HG03520 (cell line): ENCODE results near the gene UBXN7.
"Not testable (repeated sequence)": the region's sequence is repeated elsewhere in the genome, so short reads cannot be mapped to it uniquely, and the experiment has no call there.

ENCODE experiments used
- ATAC-seq: cut with Tn5 transposase; IDR thresholded peaks from one replicate; pipeline ENCODE4 v1.9.1; 2021; ENCODE audit warnings: mild to moderate bottlenecking, moderate library complexity; ENCODE audit not compliant: unreplicated experiment

Gene UBXN7, protein sequence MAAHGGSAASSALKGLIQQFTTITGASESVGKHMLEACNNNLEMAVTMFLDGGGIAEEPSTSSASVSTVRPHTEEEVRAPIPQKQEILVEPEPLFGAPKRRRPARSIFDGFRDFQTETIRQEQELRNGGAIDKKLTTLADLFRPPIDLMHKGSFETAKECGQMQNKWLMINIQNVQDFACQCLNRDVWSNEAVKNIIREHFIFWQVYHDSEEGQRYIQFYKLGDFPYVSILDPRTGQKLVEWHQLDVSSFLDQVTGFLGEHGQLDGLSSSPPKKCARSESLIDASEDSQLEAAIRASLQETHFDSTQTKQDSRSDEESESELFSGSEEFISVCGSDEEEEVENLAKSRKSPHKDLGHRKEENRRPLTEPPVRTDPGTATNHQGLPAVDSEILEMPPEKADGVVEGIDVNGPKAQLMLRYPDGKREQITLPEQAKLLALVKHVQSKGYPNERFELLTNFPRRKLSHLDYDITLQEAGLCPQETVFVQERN

DNA sequence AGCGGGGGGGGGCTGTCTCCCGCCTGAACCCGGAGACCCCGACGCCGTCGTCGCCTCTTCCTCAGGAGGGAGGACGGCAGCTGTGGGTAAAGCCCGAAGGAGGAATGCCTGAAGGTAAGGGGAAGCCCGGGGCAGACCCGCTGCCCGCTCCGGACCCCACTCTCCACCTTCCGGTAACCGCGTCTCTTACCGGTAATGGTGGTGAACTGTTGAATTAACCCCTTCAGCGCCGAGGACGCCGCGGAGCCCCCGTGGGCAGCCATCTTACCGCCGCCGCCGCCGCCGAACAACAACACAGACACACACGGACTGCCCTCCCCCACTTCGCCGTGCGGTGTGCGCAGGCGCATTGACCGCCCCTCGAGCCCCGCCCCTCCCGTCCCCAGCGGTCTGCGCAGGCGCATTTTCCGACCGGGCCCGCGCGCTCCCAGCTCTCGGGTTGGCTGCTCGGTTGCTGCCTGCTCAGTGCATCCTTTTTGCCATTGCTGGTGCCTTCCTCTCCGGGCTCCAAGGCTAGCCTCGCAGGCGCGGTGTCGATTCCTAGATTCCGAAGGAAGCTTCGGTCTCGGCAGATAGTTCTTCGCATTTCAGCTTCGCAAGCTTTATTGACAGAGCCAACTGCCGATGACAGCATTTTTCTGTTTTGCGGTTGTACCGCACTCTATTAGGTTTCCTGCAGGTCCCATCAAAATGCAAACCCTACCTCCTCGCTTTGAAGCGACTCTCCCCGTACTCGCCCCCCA is at the start of gene UBXN7:
TSS of gene UBXN7 (minus strand) at position 291 of the 743 bp plus-strand sequence. CDS start at position 263, 28 bp downstream.
- peak; percentile 72 for ATAC-seq

DNA sequence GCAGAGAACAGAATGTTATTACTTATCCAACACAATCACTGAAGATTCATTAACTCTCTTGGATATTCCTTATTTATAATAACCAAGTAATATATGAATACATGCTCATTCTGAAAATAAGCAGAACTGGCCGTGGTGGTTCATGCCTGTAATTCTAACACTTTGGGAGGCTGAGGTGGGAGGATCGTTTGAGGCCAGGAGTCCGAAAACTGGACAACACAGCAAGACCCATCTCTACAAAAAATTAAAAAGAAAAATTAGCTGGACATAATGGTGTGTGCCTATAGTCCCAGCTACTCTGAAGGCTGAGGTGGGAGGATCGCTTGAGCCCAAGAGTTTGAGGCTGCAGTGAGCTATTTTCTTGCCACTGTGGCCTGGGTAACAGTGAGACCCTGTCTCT is 45.5 kb upstream of the UBXN7 start:
- ATAC-seq: no peak

DNA sequence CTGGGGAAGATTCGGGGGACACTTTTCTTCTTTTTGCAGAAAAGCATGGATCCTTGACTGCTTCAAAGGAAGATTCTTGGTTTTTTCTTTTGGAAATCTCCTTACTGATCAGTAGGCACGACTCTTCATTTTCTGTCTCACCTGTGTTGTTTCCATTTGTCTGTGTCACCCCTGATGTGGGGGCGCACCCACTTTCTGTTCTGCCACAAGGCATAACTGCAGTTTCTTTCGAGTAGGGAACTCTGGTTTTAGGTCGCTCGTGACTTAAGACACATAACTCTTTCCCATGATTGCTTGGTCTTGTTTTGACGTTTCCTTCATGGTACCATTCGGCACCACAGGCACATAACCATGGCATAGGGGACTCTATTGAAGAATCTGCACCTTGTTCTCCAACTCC is 40.1 kb upstream of the UBXN7 start:
- no peak for ATAC-seq

DNA sequence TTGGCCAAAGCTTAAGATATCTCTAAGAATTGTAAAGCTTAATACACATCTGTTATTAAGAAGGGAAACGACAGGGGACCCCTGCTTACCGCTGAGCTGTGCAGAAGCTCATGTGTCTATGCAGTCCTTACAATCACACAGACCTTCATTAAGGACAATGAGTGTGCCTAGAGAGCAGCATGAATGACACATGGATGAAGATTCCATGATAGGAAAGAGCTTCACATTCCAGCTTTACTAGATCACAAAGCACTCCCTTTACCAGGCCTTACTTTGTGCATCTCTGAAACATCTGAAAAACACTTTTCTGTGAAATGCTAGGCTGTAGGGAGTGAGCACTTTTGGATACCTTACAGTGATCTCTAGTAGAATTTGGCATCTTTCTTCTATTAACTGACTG is 39.3 kb upstream of the UBXN7 start:
- no peak for ATAC-seq

DNA sequence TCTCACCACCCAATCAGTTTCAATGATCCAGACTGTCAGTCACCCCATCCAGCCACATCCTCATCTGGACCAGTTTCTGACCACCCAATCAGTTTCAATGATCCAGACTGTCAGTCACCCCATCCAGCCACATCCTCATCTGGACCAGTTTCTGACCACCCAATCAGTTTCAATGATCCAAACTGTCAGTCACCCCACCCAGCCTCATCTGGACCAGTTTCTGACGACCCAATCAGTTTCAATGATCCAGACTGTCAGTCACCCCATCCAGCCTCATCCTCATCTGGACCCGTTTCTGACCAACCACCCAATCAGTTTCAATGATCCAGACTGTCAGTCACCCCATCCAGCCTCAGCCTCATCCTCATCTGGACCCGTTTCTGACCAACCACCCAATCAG is 38.0 kb upstream of the UBXN7 start:
- ATAC-seq: not testable (repeated sequence)

GRCh38 chr3:196463804-196464203 is 31.6 kb upstream of the UBXN7 start:
- ATAC-seq: no peak

GRCh38 chr3:196463478-196463756 is 31.2 kb upstream of the UBXN7 start:
- no peak for ATAC-seq

GRCh38 chr3:196462680-196463477 is 30.7 kb upstream of the UBXN7 start:
- not testable (repeated sequence) for ATAC-seq

DNA sequence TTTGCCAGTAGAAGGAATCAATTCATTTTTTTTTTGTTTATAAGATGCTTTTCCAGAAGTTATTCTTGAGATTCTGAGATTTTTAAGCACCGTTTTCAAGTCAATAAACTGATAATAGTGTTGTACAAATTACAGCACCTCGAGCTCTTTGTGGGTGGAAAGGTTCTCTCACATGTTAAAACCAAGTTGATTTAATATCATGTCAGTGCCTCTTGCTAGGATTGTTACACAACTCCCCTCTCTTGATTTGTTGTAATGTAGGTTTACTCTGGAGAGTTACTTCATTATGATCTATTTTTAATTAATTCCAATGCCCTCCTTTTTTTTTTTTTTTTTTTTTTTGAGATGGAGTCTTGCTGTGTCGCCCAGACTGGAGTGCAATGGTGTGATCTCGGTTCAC is 25.8 kb upstream of the UBXN7 start:
- no peak for ATAC-seq

DNA sequence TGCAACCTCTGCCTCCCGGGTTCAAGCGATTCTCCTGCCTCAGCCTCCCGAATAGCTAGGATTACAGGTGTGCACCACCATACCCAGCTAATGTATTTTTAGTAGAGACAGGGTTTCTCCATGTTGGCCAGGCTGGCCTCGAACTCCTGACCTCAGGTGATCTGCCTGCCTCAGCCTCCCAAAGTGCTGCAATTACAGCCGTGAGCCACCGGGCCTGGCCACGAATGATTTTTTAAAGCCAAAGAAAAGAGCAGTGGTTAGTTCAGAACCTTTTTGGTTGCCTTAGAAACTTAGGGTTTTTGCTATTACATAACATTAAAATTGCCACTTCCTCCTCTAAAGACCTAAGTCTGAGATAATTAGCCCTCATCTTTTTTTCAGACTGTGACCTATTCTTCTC is 25.2 kb upstream of the UBXN7 start:
- not testable (repeated sequence) for ATAC-seq

- ATAC-seq: no peak
These were observed 22.7 kb upstream of the UBXN7 start for GRCh38 chr3:196454935-196455334.

- not testable (repeated sequence) for ATAC-seq
These were observed 13.2 kb upstream of the UBXN7 start for GRCh38 chr3:196445391-196445790.

DNA sequence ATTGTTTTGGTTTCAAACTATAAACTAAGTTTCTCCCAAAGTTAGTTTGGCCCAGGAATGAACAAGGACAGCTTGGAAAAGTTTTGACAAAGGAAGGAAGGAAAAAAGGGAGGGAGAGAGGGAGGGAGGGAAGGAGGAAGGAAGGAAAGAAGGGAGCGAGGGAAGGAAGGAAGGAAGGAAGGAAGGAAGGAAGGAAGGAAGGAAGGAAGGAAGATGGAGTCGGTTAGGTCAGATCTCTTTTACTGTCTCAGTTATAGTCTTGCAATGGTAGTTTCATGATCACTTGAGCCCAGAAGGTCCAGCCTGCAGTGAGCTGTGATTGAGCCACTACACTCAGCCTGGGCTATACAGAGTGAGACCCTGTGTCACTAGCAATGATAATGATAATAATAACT is 12.3 kb upstream of the UBXN7 start:
- no peak for ATAC-seq

DNA sequence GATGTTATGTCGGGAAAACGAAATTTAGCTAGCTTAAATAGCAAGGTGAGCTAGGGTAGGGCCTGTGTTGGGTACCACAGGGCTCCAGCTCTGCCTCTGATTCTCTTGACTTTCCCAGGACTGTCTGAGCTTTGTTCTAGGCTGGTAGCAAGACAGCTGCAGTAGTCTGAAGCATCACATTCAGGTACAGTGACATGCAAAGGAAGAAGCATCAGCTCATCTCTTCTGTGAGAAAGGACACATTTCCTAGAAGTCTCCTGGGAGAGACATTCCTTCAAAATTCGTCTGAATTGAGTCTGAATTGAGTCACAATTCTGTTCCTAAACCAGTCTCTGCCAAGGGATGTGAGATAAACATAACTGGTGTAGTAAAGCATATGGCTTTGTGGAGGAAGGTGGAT is 8.5 kb upstream of the UBXN7 start:
- no peak for ATAC-seq

DNA sequence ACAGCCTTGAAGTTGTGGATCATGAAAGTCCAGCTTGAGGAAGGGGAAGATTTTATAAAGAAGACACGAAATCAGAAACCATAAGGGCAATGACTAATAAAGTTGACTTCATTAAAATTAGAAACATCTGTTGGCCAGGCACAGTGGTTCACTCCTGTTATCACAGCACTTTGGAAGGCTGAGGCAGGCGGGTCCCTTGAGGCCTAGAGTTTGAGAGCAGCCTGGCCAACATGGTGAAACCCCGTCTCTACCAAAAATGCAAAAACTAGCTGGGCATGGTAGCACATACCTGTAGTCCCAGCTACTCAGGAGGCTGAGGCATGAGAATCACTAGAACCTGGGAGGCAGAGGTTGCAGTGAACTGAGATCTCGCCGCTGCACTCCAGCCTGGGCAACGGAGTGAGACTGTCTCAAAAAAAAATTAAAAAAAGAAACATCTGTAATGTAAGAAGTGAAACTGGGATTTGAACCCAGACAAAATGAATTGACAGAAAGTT is 7.9 kb upstream of the UBXN7 start:
- no peak for ATAC-seq

- peak; percentile 27 for ATAC-seq
These were observed 768 bp downstream of the UBXN7 start for GRCh38 chr3:196431181-196432136.

DNA sequence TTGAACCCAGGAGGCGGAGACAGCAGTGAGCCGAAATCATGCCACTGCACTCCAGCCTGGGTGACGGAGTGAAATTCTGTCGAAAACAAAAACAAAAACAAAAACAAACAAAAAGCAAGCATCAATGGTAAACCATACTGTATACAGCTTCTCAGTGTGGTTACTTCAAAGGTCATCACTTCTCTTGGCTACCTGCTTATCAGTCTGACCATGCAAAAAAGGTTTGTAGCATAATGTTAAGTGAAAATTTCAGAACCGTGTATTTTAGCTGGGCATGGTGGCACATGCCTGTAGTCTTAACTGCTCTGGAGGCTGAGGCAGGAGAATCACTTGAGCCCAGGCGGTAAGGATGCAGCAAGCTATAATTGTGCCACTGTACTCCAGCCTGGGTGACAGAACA is 4.2 kb downstream of the UBXN7 start:
- no peak for ATAC-seq

DNA sequence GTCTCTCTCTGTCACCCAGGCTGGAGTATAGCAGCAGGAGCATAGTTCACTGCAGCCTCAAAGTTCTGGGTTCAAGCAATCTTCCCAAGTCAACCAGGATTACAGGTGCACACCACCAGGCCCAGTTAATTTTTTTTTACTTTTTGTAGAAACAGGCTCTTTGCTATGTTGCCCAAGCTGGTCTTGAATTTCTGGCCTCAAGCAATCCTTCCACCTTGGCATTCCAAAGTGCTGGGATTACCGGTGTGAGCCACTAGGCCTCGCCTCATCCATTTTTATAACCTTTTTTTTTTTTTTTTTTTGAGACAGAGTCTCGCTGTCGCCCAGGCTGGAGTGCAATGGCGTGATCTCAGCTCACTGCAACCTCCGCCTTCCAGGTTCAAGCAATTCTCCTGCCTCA is 7.8 kb downstream of the UBXN7 start:
- not testable (repeated sequence) for ATAC-seq

DNA sequence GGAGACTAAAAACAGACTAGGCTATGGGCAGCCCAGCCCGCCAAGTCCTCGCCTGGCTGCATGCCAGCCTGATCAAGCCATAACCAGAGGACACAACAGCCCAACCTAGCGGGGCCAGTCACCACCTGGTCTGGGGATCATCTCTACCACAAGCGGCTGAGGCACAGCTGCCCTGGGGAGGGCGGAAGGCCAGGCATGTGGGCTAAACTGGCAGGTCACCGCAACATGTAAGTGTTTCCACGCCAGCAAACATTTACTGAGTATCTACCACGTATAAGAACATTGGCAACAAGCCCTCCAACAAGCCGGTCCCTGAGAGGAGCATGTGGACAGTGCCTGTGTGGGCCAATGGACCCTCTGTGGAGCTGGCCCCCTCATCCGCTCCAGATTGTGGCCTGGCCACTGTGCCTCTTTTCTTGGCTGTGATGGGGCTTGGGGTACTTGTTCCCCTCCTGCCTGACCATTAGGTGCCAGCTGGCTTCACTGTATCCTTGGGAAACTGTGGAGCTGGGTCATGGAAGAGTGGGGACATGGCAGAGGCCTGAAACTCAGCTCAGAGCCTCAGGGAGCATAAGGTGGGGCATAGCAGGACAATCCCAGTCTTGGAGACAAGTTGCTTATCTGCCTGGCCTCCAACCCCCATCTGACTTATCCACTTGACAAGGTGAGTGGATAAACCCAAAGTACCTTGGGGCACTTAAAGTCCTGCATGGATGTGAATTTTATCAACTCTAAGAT is 9.0 kb downstream of the UBXN7 start:
- ATAC-seq: no peak
